ENCODE measurements around the gene MRO. TPM values are rescaled to one million over a fixed set of nuclear protein-coding genes. Genes with fewer than 3 reads are reported as not detected.
"Not testable (repeated sequence)": the region's sequence is repeated elsewhere in the genome, so short reads cannot be mapped to it uniquely, and the experiment has no call there.

The MRO gene
- total RNA-seq, 4 donors from 2014 or later, result 0.24 to 0.28 (median 0.26) TPM; not detected in 1

GRCh38 chr18:50861617-50862016, 41.8 kb upstream of the MRO start:
- Histone ChIP-seq H3K9me3 (no peaks in the 10 kb centered on the region), H3K4me1 (no peaks in the 10 kb centered on the region), H3K4me3 (no peak overlapping the region), H3K36me3 (no peaks in the 10 kb centered on the region), H3K27ac (no peak overlapping the region), H3K27me3 (no peaks in the 10 kb centered on the region)
- intact Hi-C loops (cut with DNase I; ENCODE audit: low total_unique reads), result no loop called here
- no peak for DNase-seq
- TF ChIP-seq POLR2A (IDR thresholded peaks at IDR 0.05), result no peak
- TF ChIP-seq, protein P1, sequence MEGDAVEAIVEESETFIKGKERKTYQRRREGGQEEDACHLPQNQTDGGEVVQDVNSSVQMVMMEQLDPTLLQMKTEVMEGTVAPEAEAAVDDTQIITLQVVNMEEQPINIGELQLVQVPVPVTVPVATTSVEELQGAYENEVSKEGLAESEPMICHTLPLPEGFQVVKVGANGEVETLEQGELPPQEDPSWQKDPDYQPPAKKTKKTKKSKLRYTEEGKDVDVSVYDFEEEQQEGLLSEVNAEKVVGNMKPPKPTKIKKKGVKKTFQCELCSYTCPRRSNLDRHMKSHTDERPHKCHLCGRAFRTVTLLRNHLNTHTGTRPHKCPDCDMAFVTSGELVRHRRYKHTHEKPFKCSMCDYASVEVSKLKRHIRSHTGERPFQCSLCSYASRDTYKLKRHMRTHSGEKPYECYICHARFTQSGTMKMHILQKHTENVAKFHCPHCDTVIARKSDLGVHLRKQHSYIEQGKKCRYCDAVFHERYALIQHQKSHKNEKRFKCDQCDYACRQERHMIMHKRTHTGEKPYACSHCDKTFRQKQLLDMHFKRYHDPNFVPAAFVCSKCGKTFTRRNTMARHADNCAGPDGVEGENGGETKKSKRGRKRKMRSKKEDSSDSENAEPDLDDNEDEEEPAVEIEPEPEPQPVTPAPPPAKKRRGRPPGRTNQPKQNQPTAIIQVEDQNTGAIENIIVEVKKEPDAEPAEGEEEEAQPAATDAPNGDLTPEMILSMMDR (IDR thresholded peaks at IDR 0.05), result no peak

DNA sequence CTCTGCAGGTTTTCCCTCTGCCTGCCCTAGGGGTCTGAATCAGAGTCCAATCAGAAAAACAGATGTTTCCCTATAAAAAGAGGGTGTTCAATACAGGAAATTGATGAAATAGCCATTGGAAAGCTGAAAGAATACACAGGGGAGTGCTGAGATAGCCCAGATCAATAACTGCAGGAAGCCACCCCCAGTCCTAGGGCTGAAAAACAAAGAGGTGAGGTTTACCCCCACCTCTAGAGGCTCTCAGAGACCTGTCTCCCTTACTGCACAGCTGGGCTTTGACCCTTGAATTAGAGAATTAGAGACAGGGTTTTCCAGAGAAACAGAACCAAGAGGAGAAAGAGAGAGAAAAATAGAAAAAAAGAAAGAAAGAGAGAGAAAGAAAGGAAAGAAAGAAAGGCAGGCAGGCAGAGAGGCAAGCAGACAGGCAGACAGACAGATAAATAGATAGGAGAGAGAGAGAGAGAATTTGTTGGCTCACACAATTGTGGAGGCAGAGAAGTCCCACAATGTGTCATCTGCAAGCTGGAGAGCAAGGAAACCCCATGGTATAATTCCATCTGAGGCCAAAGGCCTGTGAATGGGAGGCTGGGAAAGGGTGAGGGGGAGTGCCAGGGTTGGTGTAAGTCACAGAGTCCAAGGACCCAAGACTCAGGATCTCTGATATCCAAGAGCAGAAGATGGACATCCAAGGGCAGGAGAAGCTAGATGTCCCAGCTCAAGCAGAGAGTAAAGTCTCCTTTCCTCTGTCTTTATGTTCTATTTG, 40.2 kb upstream of the MRO start:
- Histone ChIP-seq H3K27ac (no peak overlapping the region), H3K4me1 (no peaks in the 10 kb centered on the region), H3K9me3 (no peaks in the 10 kb centered on the region), H3K27me3 (no peaks in the 10 kb centered on the region), H3K4me3 (no peak overlapping the region), H3K36me3 (no peaks in the 10 kb centered on the region)
- DNase-seq, result no peak
- intact Hi-C loops (cut with DNase I; ENCODE audit: low total_unique reads), result no loop called here
- TF ChIP-seq, protein P1 (IDR thresholded peaks at IDR 0.05), result no peak
- TF ChIP-seq POLR2A (IDR thresholded peaks at IDR 0.05), result no peak

GRCh38 chr18:50857694-50858093, 37.9 kb upstream of the MRO start:
- H3K4me1 ChIP-seq, result no peaks in the 10 kb centered on the region
- H3K27me3 ChIP-seq, result no peaks in the 10 kb centered on the region
- intact Hi-C loops (cut with DNase I; ENCODE audit: low total_unique reads), result no loop called here
- DNase-seq, result no peak
- H3K4me3 ChIP-seq, result no peak overlapping the region
- TF ChIP-seq POLR2A (IDR thresholded peaks at IDR 0.05), result no peak
- TF ChIP-seq, protein P1 (IDR thresholded peaks at IDR 0.05), result no peak
- no peaks in the 10 kb centered on the region for H3K9me3 ChIP-seq
- no peak overlapping the region for H3K27ac ChIP-seq
- no peaks in the 10 kb centered on the region for H3K36me3 ChIP-seq

DNA sequence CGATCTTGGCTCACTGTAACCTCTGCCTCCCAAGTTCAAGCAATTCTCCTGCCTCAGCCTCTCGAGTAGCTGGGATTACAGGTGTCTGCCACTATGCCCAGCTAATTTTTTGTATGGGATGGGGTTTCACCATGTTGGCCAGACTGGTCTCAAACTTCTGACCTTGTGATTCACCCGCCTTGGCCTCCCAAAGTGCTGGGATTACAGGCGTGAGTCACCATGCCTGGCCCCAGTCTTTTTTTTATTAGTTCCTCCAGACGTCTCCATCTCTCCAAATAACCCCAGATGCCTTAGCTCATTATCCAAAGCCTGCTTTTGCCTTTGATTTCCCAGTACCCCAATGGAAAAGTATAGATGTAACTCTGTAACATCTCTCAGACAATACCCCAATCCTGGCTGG, 37.4 kb upstream of the MRO start:
- H3K9me3 ChIP-seq; H3K4me1 ChIP-seq; H3K27ac ChIP-seq; H3K27me3 ChIP-seq; intact Hi-C loops (cut with DNase I; ENCODE audit: low total_unique reads); H3K4me3 ChIP-seq; DNase-seq; H3K36me3 ChIP-seq: not testable (repeated sequence)

DNA sequence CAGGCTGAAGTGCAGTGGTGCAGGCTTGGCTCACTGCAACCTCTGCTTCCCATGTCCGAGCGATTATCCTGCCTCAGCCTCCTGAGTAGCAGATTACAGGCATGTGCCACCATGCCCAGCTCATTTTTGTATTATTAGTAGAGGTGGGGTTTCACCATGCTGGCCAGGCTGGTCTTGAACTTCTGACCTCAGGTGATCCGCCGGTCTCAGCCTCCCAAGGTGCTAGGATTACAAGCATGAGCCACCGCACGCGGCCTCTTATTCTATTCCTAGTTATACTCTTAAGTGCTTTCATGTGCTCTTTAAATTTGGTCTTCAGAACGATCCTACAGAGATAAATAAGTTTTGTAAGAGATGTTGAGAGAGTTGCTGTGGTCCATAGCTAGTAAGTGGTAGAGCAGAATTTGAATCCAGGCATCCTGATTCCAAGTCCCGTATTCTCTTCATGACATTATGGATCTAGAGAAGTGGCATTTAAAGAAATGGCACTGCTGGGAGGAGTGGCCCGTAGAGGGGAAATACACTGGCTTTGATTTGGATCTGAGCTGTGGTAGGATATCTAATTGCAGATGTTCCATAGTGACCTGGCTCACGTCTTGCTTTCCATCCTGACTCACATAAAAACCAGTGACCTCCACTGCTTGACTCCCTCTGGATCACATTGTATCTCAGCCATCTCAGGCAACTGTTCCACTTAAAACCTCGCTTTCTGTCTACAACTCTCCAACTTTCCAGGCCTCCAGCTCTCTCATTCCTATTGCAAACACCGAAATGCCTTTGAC, 36.4 kb upstream of the MRO start:
- H3K36me3 ChIP-seq, result no peaks in the 10 kb centered on the region
- H3K4me3 ChIP-seq, result no peak overlapping the region
- H3K9me3 ChIP-seq, result no peaks in the 10 kb centered on the region
- intact Hi-C loops (cut with DNase I; ENCODE audit: low total_unique reads), result no loop called here
- no peak for TF ChIP-seq POLR2A (IDR thresholded peaks at IDR 0.05)
- TF ChIP-seq, protein P1 (IDR thresholded peaks at IDR 0.05), result no peak
- no peak overlapping the region for H3K27ac ChIP-seq
- no peak for DNase-seq
- no peaks in the 10 kb centered on the region for H3K27me3 ChIP-seq
- no peaks in the 10 kb centered on the region for H3K4me1 ChIP-seq

Data from uterus (tissue), 4 donors.